ENCODE data around the gene MYH7B.

MYH7B gene

GRCh38 chr20:34926581-34926980 is 29.1 kb upstream of the MYH7B start:
- DNase-seq (ENCODE audit: extremely low spot score), result no peak
- POLR2A ChIA-PET, result no interaction called here
- TF ChIP-seq CTCF (IDR thresholded peaks at IDR 0.05; ENCODE audit: control extremely low read depth, extremely low read depth, low read depth, missing control alignments), result no peak
- CTCF ChIA-PET, result interaction anchor here (1.1 kb wide), 1 partner anchor 17 kb away, joined by 4 read pairs; no protein-coding TSS in a partner anchor

- ChIA-PET POLR2A (no interaction called here), CTCF (interaction anchor here (1.1 kb wide), 1 partner anchor 16 kb away, joined by 4 read pairs; no protein-coding TSS in a partner anchor)
- no peak for DNase-seq (ENCODE audit: extremely low spot score)
- no peak for TF ChIP-seq CTCF (IDR thresholded peaks at IDR 0.05; ENCODE audit: control extremely low read depth, extremely low read depth, low read depth, missing control alignments)
These were observed 27.9 kb upstream of the MYH7B start for GRCh38 chr20:34927736-34928135.

- ChIA-PET CTCF (no interaction called here), POLR2A (no interaction called here)
- no peak for DNase-seq (ENCODE audit: extremely low spot score)
- TF ChIP-seq CTCF (IDR thresholded peaks at IDR 0.05; ENCODE audit: control extremely low read depth, extremely low read depth, low read depth, missing control alignments), result no peak
These were observed 27.3 kb upstream of the MYH7B start for GRCh38 chr20:34928411-34928810.

- no peak for DNase-seq (ENCODE audit: extremely low spot score)
- no peak for TF ChIP-seq CTCF (IDR thresholded peaks at IDR 0.05; ENCODE audit: control extremely low read depth, extremely low read depth, low read depth, missing control alignments)
- ChIA-PET POLR2A (no interaction called here), CTCF (interaction anchor here (1.0 to 1.6 kb wide), 3 partner anchors 10 to 25 kb away, joined by 3 to 5 read pairs (median 4); no protein-coding TSS in a partner anchor)
These were observed 23.9 kb upstream of the MYH7B start for GRCh38 chr20:34931771-34932170.

- CTCF ChIA-PET, result interaction anchor here (1.1 kb wide), 1 partner anchor 9 kb away, joined by 3 read pairs; no protein-coding TSS in a partner anchor
- POLR2A ChIA-PET, result no interaction called here
- no peak for TF ChIP-seq CTCF (IDR thresholded peaks at IDR 0.05; ENCODE audit: control extremely low read depth, extremely low read depth, low read depth, missing control alignments)
- DNase-seq (ENCODE audit: extremely low spot score), result no peak
These were observed 17.1 kb upstream of the MYH7B start for GRCh38 chr20:34938466-34939163.

- POLR2A ChIA-PET, result no interaction called here
- DNase-seq (ENCODE audit: extremely low spot score), result no peak
- no peak for TF ChIP-seq CTCF (IDR thresholded peaks at IDR 0.05; ENCODE audit: control extremely low read depth, extremely low read depth, low read depth, missing control alignments)
- CTCF ChIA-PET, result interaction anchor here (1.5 to 1.8 kb wide), 2 partner anchors 65 to 66 kb away, joined by 5 to 6 read pairs; no protein-coding TSS in a partner anchor
These were observed 15.6 kb upstream of the MYH7B start for GRCh38 chr20:34940081-34940481.
